Calu3 (cell line): ENCODE results near the gene PLBD2. TPM values are rescaled to one million over a fixed set of nuclear protein-coding genes. Genes with fewer than 3 reads are reported as not detected.

Source experiments
- BruUV-seq: library from RNA; stranded (reverse); fragments of 400-500 nt; replicated peaks from 2 replicates; lab custom pipeline; 2021; lab: Mats Ljungman, UMichigan
- CTCF ChIA-PET: fragments of 300-600 bp; sonication (Branson Sonifier 250); formaldehyde crosslinking; loops from one replicate; lab custom pipeline; 2022; ENCODE audit warnings: antibody characterized with exemption; lab: Charles Lee
- DNase-seq: peaks from one replicate; pipeline ENCODE4 v3.0.0; 2022
- H3K27ac Mint-ChIP-seq: one replicate; pipeline ENCODE4 v1.8.0; 2022; ENCODE audit warnings: mixed read lengths; ENCODE audit not compliant: unreplicated experiment
- H3K27me3 Mint-ChIP-seq: one replicate; pipeline ENCODE4 v1.8.0; 2022; ENCODE audit warnings: mixed read lengths; ENCODE audit not compliant: unreplicated experiment
- H3K36me3 Mint-ChIP-seq: one replicate; pipeline ENCODE4 v1.8.0; 2022; ENCODE audit warnings: mild to moderate bottlenecking, moderate library complexity, mixed read lengths; ENCODE audit not compliant: insufficient read depth, unreplicated experiment
- H3K4me1 Mint-ChIP-seq: one replicate; pipeline ENCODE4 v1.8.0; 2022; ENCODE audit warnings: mild to moderate bottlenecking, low read depth, mixed read lengths; ENCODE audit not compliant: unreplicated experiment
- H3K4me3 Mint-ChIP-seq: one replicate; pipeline ENCODE4 v1.8.0; 2022; ENCODE audit warnings: mild to moderate bottlenecking, low read depth, moderate library complexity, mixed read lengths; ENCODE audit not compliant: unreplicated experiment
- H3K9me3 Mint-ChIP-seq: one replicate; pipeline ENCODE4 v1.8.0; 2022; ENCODE audit warnings: low read depth, mixed read lengths; ENCODE audit not compliant: unreplicated experiment
- intact Hi-C: fragments of 100-400 bp; cut with micrococcal nuclease; formaldehyde crosslinking; loops from one replicate; pipeline ENCODE4 v1.10.0; 2022; ENCODE audit not compliant: unreplicated experiment
- total RNA-seq: library from RNA; stranded (reverse); gene quantifications from 2 replicates; pipeline ENCODE4 v1.2.3, GENCODE V29; 2022
- TF ChIP-seq, protein P1 (sequence below): fragments of 200-600 bp; IDR thresholded peaks from one replicate; pipeline ENCODE4 v1.8.0; 2022; ENCODE audit warnings: antibody characterized with exemption; ENCODE audit not compliant: unreplicated experiment

Gene PLBD2
- total RNA-seq, 1 experiment from 2014 or later, result 31.5 TPM

DNA sequence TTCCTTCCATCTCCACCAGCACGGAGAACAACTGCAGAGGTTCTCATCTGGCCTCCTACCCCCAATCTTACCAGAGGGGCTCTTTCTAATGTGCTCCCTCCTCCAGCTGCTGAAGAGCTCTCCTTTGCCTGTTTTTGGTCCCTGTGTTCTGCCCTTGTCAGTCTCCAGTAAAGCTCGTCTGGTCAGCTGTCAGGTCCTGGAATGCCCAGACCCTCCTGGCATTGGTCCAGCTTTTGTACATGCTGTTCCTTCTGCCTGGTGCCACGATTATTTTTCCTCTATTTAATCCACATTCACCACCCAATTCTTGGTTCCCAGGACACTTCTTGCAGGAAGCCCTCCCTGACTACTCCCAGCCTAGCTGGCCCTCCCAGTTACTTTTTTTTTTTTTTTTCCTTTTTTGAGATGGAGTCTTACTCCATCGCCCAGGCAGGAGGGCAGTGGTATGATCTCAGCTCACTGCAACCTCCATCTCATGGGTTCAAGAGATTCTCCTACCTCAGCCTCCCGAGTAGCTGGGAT lies 30.0 kb upstream of the PLBD2 start:
- no peak for DNase-seq
- CTCF ChIA-PET, result interaction anchor here (0.7 kb wide), 1 partner anchor 29 kb away, joined by 4 read pairs; no protein-coding TSS in a partner anchor
- peaks cover 15% of the 10 kb centered on the region for H3K36me3 Mint-ChIP-seq
- intact Hi-C loops, result no loop called here
- no peak overlapping the region for H3K27ac Mint-ChIP-seq
- H3K9me3 Mint-ChIP-seq, result no peaks in the 10 kb centered on the region
- H3K27me3 Mint-ChIP-seq, result no peaks in the 10 kb centered on the region
- no peak overlapping the region for H3K4me3 Mint-ChIP-seq
- peaks cover 8% of the 10 kb centered on the region for H3K4me1 Mint-ChIP-seq
- TF ChIP-seq, protein P1, sequence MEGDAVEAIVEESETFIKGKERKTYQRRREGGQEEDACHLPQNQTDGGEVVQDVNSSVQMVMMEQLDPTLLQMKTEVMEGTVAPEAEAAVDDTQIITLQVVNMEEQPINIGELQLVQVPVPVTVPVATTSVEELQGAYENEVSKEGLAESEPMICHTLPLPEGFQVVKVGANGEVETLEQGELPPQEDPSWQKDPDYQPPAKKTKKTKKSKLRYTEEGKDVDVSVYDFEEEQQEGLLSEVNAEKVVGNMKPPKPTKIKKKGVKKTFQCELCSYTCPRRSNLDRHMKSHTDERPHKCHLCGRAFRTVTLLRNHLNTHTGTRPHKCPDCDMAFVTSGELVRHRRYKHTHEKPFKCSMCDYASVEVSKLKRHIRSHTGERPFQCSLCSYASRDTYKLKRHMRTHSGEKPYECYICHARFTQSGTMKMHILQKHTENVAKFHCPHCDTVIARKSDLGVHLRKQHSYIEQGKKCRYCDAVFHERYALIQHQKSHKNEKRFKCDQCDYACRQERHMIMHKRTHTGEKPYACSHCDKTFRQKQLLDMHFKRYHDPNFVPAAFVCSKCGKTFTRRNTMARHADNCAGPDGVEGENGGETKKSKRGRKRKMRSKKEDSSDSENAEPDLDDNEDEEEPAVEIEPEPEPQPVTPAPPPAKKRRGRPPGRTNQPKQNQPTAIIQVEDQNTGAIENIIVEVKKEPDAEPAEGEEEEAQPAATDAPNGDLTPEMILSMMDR, result no peak
- no TSS peak for BruUV-seq

- no TSS peak for BruUV-seq
- DNase-seq, result no peak
- Mint-ChIP-seq H3K4me1 (peaks cover 8% of the 10 kb centered on the region), H3K27me3 (no peaks in the 10 kb centered on the region), H3K36me3 (peaks cover 20% of the 10 kb centered on the region), H3K9me3 (no peaks in the 10 kb centered on the region), H3K27ac (peak overlapping the region; percentile 61), H3K4me3 (no peak overlapping the region)
- CTCF ChIA-PET, result no interaction called here
- TF ChIP-seq, protein P1, result no peak
- intact Hi-C loops, result no loop called here
Measured at GRCh38 chr12:113329022-113329790, 29.2 kb upstream of the PLBD2 start.

DNA sequence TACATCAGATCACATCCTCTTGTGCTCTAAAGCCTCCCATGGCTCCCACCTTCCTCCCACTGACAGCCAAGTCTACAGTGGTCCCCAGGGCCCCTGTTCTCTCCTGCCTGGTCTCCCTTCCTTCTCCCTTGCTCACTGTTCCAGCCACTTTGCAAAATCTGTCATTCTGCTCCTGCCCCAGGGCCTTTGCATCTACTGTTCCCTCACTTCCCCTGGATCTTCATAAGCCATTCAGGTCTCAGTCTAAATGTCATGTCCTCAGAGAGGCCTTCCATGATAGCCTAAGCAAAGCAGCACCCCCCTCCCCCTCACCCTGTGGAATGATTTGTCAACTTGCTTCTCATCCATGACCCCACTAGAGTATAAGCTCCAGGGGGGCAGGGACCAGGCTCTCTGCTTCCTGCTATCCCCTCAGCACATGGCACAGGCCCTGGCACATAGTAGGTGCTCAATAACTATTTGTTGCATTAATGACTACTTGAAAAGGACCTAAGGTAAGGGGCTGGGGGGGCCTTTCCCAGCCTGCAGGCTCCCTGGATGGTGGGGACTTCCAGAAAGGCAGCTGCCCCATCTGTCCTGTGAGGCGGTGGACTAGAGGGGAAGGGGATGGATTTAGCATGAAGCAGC lies 28.5 kb upstream of the PLBD2 start:
- peaks cover 27% of the 10 kb centered on the region for H3K36me3 Mint-ChIP-seq

DNA sequence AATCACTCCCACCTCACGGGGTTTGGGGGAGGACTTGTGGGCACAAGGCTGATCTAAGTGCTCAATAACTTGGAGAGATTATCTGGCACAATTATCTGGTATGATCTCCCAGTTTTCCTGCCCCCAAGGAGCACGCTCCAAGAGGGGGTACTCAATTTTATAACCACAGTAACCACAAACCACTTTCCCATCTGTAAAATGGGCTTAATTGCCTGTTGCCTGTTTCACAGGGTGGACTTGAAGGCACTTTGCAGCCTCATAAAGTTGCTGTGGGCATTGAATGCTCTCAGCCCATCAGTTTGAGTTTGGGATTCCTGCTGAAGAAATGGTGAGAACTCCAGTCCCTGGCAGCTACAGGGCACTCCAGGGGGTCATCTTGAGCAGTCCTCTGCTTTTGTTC lies 27.9 kb upstream of the PLBD2 start:
- DNase-seq, result no peak
- BruUV-seq, result no TSS peak
- no peaks in the 10 kb centered on the region for H3K27me3 Mint-ChIP-seq
- H3K9me3 Mint-ChIP-seq, result no peaks in the 10 kb centered on the region
- intact Hi-C loops, result no loop called here
- CTCF ChIA-PET, result no interaction called here
- H3K27ac Mint-ChIP-seq, result no peak overlapping the region
- peaks cover 31% of the 10 kb centered on the region for H3K36me3 Mint-ChIP-seq
- TF ChIP-seq, protein P1, result no peak
- no peak overlapping the region for H3K4me3 Mint-ChIP-seq
- H3K4me1 Mint-ChIP-seq, result peaks cover 15% of the 10 kb centered on the region

More for the DNA sequence above, 28.5 kb upstream of the PLBD2 start:
- no peaks in the 10 kb centered on the region for H3K9me3 Mint-ChIP-seq
- H3K4me3 Mint-ChIP-seq, result no peak overlapping the region
- intact Hi-C loops, result no loop called here
- DNase-seq, result no peak
- H3K27me3 Mint-ChIP-seq, result no peaks in the 10 kb centered on the region
- H3K4me1 Mint-ChIP-seq, result peaks cover 15% of the 10 kb centered on the region
- TF ChIP-seq, protein P1, result no peak
- CTCF ChIA-PET, result no interaction called here
- H3K27ac Mint-ChIP-seq, result peak overlapping the region; percentile 61
- no TSS peak for BruUV-seq
